Measurements from ENCODE around the gene CNTF. TPM values are rescaled to one million over a fixed set of nuclear protein-coding genes. Genes with fewer than 3 reads are reported as not detected.

Gene CNTF
- total and polyA plus RNA-seq, 2 of the 4 experiments (the other 2 are of a cell fraction): 1.2 to 2.3 TPM

DNA sequence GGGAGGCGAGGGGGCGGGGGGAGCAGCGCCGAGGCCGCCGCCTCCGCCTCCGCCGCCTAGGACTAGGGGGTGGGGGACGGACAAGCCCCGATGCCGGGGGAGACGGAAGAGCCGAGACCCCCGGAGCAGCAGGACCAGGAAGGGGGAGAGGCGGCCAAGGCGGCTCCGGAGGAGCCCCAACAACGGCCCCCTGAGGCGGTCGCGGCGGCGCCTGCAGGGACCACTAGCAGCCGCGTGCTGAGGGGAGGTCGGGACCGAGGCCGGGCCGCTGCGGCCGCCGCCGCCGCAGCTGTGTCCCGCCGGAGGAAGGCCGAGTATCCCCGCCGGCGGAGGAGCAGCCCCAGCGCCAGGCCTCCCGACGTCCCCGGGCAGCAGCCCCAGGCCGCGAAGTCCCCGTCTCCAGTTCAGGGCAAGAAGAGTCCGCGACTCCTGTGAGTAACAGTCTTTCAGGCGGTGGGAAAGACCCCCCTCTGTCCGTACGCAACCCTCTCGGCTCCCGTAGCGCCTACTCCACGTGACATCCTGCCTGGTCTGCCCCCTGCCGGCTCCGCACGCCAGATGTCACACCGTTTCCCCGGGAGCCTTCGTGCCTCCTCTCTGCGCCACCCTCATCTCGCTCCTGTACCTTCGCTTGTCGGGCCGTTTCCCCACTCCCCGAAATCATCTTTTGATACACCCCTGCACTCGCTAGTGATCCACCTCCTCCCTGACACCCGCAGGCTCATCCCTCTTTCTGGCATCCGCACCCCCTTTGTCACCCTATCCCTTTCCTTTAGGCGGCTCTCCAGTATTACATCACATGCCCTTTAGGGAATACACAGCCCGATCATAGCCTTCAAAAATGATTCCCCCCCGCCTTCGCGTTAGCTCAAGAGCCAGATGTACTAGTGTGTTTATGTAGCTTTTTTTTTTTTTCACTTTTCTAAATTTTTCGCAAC lies 43.0 kb upstream of the CNTF start:
- ChIA-PET POLR2A (ENCODE audit: unreplicated experiment) (no interaction called here), CTCF (interaction anchor here (1.3 kb wide), 1 partner anchor 12 kb away, joined by 4 read pairs; no protein-coding TSS in a partner anchor)
- H2AFZ ChIP-seq (replicated peaks; ENCODE audit: low read length, poor library complexity): peak overlapping the region; percentile 94
- H3K4me3 ChIP-seq (ENCODE audit: insufficient read depth, low read depth, low read length): peak overlapping the region; percentile 74
- H4K20me1 ChIP-seq (ENCODE audit: insufficient read depth, low read length): peaks cover 9% of the 10 kb centered on the region
- H3K79me1 ChIP-seq (ENCODE audit: low read depth in 1 of 2, low read length in 2 of 2): peaks cover 8 to 26% of the 10 kb centered on the region in 2 experiments; a peak in 3 of 4 replicates
- H3K27me3 ChIP-seq (ENCODE audit: control insufficient read depth, insufficient read depth, low read length): no peaks in the 10 kb centered on the region
- H3K9me1 ChIP-seq (ENCODE audit: insufficient read depth, low read length): peaks cover 5% of the 10 kb centered on the region; the same call in 1 of the 2 replicates
- peak overlapping the region; percentile 67; the same call in 1 of the 3 replicates for H2BK15ac ChIP-seq (ENCODE audit: low read depth, low read length)
- H3K9me3 ChIP-seq (ENCODE audit: control insufficient read depth, insufficient read depth, low read length): no peaks in the 10 kb centered on the region
- H2BK120ac ChIP-seq (ENCODE audit: low read depth, low read length): peak overlapping the region; percentile 88; the same call in 1 of the 2 replicates
- H3K4ac ChIP-seq (ENCODE audit: low read depth, low read length): peak overlapping the region; percentile 96
- in situ Hi-C loops (cut with MboI; ENCODE audit: low sequenced_read_pairs): loop anchor here (5.0 to 25.0 kb wide), 3 partner anchors 48 to 983 kb away; no protein-coding TSS in a partner anchor
- no peaks in the 10 kb centered on the region for H3K36me3 ChIP-seq (ENCODE audit: control insufficient read depth, insufficient read depth, low read length)
- H2AK9ac ChIP-seq (replicated peaks; ENCODE audit: low read depth, low read length, poor library complexity): peak overlapping the region; percentile 96
- H3K27ac ChIP-seq (ENCODE audit: insufficient read depth, low read length): peak overlapping the region; percentile 83
- H4K91ac ChIP-seq (ENCODE audit: insufficient read depth, low read depth, low read length): peak overlapping the region; percentile 73
- TSS peak; percentile 44 for BruUV-seq (replicated peaks)
- peak overlapping the region; percentile 97 for H2AK5ac ChIP-seq (ENCODE audit: low read depth, low read length)
- H3K4me2 ChIP-seq (ENCODE audit: low read depth, low read length): peak overlapping the region; percentile 74
- ATAC-seq (ENCODE audit: low read depth): peak; percentile 24
- peak overlapping the region; percentile 78; the same call in 1 of the 2 replicates for H2BK20ac ChIP-seq (ENCODE audit: low read depth, low read length)
- H4K8ac ChIP-seq (ENCODE audit: low read depth in 2 of 2, low read length in 2 of 2): peak overlapping the region; percentile 14 to 90; a peak in 3 of 4 replicates
- peak overlapping the region; percentile 98 for H3K14ac ChIP-seq (replicated peaks; ENCODE audit: low read depth, low read length)
- peak overlapping the region; percentile 55 for H3K18ac ChIP-seq (ENCODE audit: low read depth, low read length)
- 0% methylated on average over 35 of the region's 78 CpGs; no CpG with 5 or more reads in 1 of the 2 experiments for WGBS, 2 experiments (ENCODE audit: extremely low coverage in 2 of 2, insufficient read length in 1 of 2)
- peak overlapping the region; percentile 51 for H4K5ac ChIP-seq (ENCODE audit: low read depth, low read length)
- H3K9ac ChIP-seq (ENCODE audit: low read depth, low read length): peak overlapping the region; percentile 93
- peak overlapping the region; percentile 82 for H2BK5ac ChIP-seq (ENCODE audit: low read depth, low read length, poor library complexity, severe bottlenecking)
- peak overlapping the region; percentile 96 for H3K56ac ChIP-seq (ENCODE audit: extremely low read depth, insufficient read depth, low read length)
- H3K4me1 ChIP-seq (ENCODE audit: control insufficient read depth, insufficient read depth, low read length): peaks cover 8% of the 10 kb centered on the region
- H3K23ac ChIP-seq (ENCODE audit: low read depth, low read length): peak overlapping the region; percentile 100
- intact Hi-C loops (cut with micrococcal nuclease): loop anchor here (2.0 to 10.0 kb wide), 4 partner anchors 15 to 975 kb away; partner anchors contain the start of gene FAM111A
- dilution Hi-C loops (cut with HindIII; ENCODE audit: low sequenced_read_pairs, unreplicated experiment): no loop called here
- DNase-seq: peak; percentile 91
- TF ChIP-seq CHD1 (IDR thresholded peaks at IDR 0.05; ENCODE audit: low read depth, low read length) (no peak; the same call in 1 of the 2 replicates), MXI1 (IDR thresholded peaks at IDR 0.05; ENCODE audit: borderline replicate concordance, low read depth, low read length) (peak; percentile 85; the same call in 1 of the 2 replicates), BHLHE40 (IDR thresholded peaks at IDR 0.05; ENCODE audit: low read depth, low read length) (peak; percentile 84), MAZ (IDR thresholded peaks at IDR 0.05; ENCODE audit: borderline replicate concordance, low read depth, low read length) (peak; percentile 92), NFE2L2 (IDR thresholded peaks at IDR 0.05; ENCODE audit: low read depth, low read length) (no peak), SMC3 (IDR thresholded peaks at IDR 0.05; ENCODE audit: low read depth, low read length) (peak; percentile 29; the same call in 1 of the 2 replicates), RAD21 (IDR thresholded peaks at IDR 0.05; ENCODE audit: low read length) (peak; percentile 34), RFX5 (IDR thresholded peaks at IDR 0.05; ENCODE audit: low read depth, low read length) (no peak)
- TF ChIP-seq, protein P1, sequence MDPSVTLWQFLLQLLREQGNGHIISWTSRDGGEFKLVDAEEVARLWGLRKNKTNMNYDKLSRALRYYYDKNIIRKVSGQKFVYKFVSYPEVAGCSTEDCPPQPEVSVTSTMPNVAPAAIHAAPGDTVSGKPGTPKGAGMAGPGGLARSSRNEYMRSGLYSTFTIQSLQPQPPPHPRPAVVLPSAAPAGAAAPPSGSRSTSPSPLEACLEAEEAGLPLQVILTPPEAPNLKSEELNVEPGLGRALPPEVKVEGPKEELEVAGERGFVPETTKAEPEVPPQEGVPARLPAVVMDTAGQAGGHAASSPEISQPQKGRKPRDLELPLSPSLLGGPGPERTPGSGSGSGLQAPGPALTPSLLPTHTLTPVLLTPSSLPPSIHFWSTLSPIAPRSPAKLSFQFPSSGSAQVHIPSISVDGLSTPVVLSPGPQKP (IDR thresholded peaks at IDR 0.05; ENCODE audit: borderline replicate concordance, low read depth, low read length): no peak
- TF ChIP-seq, protein P2, sequence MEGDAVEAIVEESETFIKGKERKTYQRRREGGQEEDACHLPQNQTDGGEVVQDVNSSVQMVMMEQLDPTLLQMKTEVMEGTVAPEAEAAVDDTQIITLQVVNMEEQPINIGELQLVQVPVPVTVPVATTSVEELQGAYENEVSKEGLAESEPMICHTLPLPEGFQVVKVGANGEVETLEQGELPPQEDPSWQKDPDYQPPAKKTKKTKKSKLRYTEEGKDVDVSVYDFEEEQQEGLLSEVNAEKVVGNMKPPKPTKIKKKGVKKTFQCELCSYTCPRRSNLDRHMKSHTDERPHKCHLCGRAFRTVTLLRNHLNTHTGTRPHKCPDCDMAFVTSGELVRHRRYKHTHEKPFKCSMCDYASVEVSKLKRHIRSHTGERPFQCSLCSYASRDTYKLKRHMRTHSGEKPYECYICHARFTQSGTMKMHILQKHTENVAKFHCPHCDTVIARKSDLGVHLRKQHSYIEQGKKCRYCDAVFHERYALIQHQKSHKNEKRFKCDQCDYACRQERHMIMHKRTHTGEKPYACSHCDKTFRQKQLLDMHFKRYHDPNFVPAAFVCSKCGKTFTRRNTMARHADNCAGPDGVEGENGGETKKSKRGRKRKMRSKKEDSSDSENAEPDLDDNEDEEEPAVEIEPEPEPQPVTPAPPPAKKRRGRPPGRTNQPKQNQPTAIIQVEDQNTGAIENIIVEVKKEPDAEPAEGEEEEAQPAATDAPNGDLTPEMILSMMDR (conservative IDR thresholded peaks at IDR 0.05; ENCODE audit: low read depth, low read length): peak; percentile 84
- TF ChIP-seq, protein P3, sequence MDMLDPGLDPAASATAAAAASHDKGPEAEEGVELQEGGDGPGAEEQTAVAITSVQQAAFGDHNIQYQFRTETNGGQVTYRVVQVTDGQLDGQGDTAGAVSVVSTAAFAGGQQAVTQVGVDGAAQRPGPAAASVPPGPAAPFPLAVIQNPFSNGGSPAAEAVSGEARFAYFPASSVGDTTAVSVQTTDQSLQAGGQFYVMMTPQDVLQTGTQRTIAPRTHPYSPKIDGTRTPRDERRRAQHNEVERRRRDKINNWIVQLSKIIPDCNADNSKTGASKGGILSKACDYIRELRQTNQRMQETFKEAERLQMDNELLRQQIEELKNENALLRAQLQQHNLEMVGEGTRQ (IDR thresholded peaks at IDR 0.05; ENCODE audit: low read depth, low read length): peak; percentile 98
